Measurements from ENCODE around the gene TSPAN5.

- TF ChIP-seq EZH2 (IDR thresholded peaks at IDR 0.05; ENCODE audit: low read depth) (no peak), CTCF (conservative IDR thresholded peaks at IDR 0.05) (no peak)
These were observed 188.6 kb downstream of the TSPAN5 start for GRCh38 chr4:98469771-98470170.
